Caco-2 (cell line): Measurements from ENCODE around the gene MYDGF. TPM values are rescaled to one million over a fixed set of nuclear protein-coding genes. Genes with fewer than 3 reads are reported as not detected.

Source experiments
- BruUV-seq: library from RNA; stranded (reverse); fragments of 400-500 nt; replicated peaks from 2 replicates; lab custom pipeline; 2021; lab: Mats Ljungman, UMichigan
- CTCF ChIA-PET: fragments of 300-600 bp; sonication (Branson Sonifier 250); formaldehyde crosslinking; loops from one replicate; lab custom pipeline; 2022; ENCODE audit warnings: antibody characterized with exemption; lab: Charles Lee
- POLR2A ChIA-PET: fragments of 300-600 bp; sonication (Branson Sonifier 250); formaldehyde crosslinking; loops from one replicate; lab custom pipeline; 2022; ENCODE audit warnings: antibody characterized with exemption; lab: Charles Lee
- DNase-seq, 2 experiments: peaks; one replicate each; pipeline versions ENCODE4 v3.0.0 to v3.0.0-alpha.2; 2020 to 2022
- H3K27me3 ChIP-seq: replicated peaks from 2 replicates; pipeline ENCODE4 v1.6.0; 2011; ENCODE audit warnings: low read length; ENCODE audit not compliant: control insufficient read depth, insufficient read depth
- H3K36me3 ChIP-seq: 2 replicates; pipeline ENCODE4 v1.5.1; 2011; ENCODE audit warnings: low read length; ENCODE audit not compliant: control insufficient read depth, insufficient read depth
- H3K4me1 ChIP-seq: fragments of 250-450 bp; sonication (Bioruptor Pico); 2 replicates; pipeline ENCODE4 v1.5.1; 2020; ENCODE audit warnings: mild to moderate bottlenecking
- H3K4me3 ChIP-seq: 2 replicates; pipeline ENCODE4 v1.5.1; 2011; ENCODE audit warnings: low read depth, mild to moderate bottlenecking, control low read depth, low read length
- H3K9me3 ChIP-seq: fragments of 250-450 bp; sonication (Bioruptor Pico); 2 replicates; pipeline ENCODE4 v1.5.1; 2020; ENCODE audit warnings: mild to moderate bottlenecking, moderate library complexity
- H3K27ac Mint-ChIP-seq: one replicate; pipeline ENCODE4 v1.8.0; 2022; ENCODE audit warnings: mixed read lengths; ENCODE audit not compliant: unreplicated experiment
- H3K27me3 Mint-ChIP-seq: one replicate; pipeline ENCODE4 v1.8.0; 2022; ENCODE audit warnings: mixed read lengths; ENCODE audit not compliant: insufficient read depth, unreplicated experiment
- H3K36me3 Mint-ChIP-seq: one replicate; pipeline ENCODE4 v1.8.0; 2022; ENCODE audit warnings: mild to moderate bottlenecking, mixed read lengths; ENCODE audit not compliant: insufficient read depth, unreplicated experiment
- H3K4me1 Mint-ChIP-seq: one replicate; pipeline ENCODE4 v1.8.0; 2022; ENCODE audit warnings: low read depth, mixed read lengths; ENCODE audit not compliant: unreplicated experiment
- H3K4me3 Mint-ChIP-seq: one replicate; pipeline ENCODE4 v1.8.0; 2022; ENCODE audit warnings: mild to moderate bottlenecking, moderate library complexity, mixed read lengths; ENCODE audit not compliant: unreplicated experiment
- H3K9me3 Mint-ChIP-seq: one replicate; pipeline ENCODE4 v1.8.0; 2022; ENCODE audit warnings: mixed read lengths; ENCODE audit not compliant: unreplicated experiment
- intact Hi-C: fragments of 100-400 bp; cut with micrococcal nuclease; formaldehyde crosslinking; loops from one replicate; pipeline ENCODE4 v1.10.0; 2022; ENCODE audit not compliant: unreplicated experiment
- total RNA-seq: library from RNA; stranded (reverse); gene quantifications from 2 replicates; pipeline ENCODE4 v1.2.3, GENCODE V29; 2022
- TF ChIP-seq, protein P1 (sequence below), 2 experiments: fragments of 200-600 bp in 1 of 2; IDR thresholded peaks; 1 replicate in 1 of 2; 2 replicates in 1 of 2; pipeline versions ENCODE4 v1.5.1 to v1.8.0; 2011 to 2022; ENCODE audit warnings: antibody characterized with exemption in 1 of 2, control low read depth in 1 of 2, inconsistent platforms in 1 of 2, low read depth in 1 of 2, low read length in 1 of 2, mild to moderate bottlenecking in 1 of 2, moderate library complexity in 1 of 2; ENCODE audit not compliant: insufficient read depth in 1 of 2, severe bottlenecking in 1 of 2, unreplicated experiment in 1 of 2

Gene MYDGF
- total RNA-seq, 1 experiment from 2014 or later, result 106 TPM

DNA sequence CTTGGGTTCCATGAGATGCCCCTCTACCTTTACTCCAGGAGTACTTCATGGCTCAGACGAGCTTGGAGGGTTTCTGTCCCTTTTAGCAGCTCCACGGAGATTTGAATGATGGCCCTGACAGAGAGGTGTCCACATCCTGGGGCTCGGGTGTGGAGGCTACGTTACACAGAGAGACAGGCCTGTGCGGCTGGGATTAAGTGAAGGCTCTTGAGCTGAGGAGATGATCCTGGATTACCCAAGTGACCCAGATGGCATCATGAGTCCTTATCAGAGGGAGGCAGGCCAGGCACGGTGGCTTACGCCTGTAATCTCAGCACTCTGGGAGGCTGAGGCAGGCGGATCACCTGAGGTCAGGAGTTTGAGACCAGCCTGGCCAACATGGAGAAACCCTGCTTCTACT is 41.1 kb upstream of the MYDGF start:
- Mint-ChIP-seq H3K4me3 (no peak overlapping the region), H3K36me3 (peaks cover 60% of the 10 kb centered on the region), H3K27me3 (no peaks in the 10 kb centered on the region), H3K4me1 (peaks cover 6% of the 10 kb centered on the region), H3K27ac (no peak overlapping the region), H3K9me3 (no peaks in the 10 kb centered on the region)
- TF ChIP-seq, protein P1, sequence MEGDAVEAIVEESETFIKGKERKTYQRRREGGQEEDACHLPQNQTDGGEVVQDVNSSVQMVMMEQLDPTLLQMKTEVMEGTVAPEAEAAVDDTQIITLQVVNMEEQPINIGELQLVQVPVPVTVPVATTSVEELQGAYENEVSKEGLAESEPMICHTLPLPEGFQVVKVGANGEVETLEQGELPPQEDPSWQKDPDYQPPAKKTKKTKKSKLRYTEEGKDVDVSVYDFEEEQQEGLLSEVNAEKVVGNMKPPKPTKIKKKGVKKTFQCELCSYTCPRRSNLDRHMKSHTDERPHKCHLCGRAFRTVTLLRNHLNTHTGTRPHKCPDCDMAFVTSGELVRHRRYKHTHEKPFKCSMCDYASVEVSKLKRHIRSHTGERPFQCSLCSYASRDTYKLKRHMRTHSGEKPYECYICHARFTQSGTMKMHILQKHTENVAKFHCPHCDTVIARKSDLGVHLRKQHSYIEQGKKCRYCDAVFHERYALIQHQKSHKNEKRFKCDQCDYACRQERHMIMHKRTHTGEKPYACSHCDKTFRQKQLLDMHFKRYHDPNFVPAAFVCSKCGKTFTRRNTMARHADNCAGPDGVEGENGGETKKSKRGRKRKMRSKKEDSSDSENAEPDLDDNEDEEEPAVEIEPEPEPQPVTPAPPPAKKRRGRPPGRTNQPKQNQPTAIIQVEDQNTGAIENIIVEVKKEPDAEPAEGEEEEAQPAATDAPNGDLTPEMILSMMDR (IDR thresholded peaks at IDR 0.05; ENCODE audit: insufficient read depth in 1 of 2, low read depth in 1 of 2, low read length in 1 of 2, severe bottlenecking in 1 of 2, unreplicated experiment in 1 of 2), result no peak
- Histone ChIP-seq H3K9me3 (no peaks in the 10 kb centered on the region), H3K4me1 (peaks cover 12% of the 10 kb centered on the region; the same call in 1 of the 2 replicates), H3K27me3 (no peaks in the 10 kb centered on the region), H3K36me3 (no peaks in the 10 kb centered on the region; the same call in 1 of the 2 replicates), H3K4me3 (no peak overlapping the region)
- BruUV-seq, result no TSS peak
- intact Hi-C loops, result no loop called here
- DNase-seq, result no peak
- CTCF ChIA-PET, result interaction anchor here (0.6 kb wide), 1 partner anchor 1761 kb away, joined by 3 read pairs; no protein-coding TSS in a partner anchor
- POLR2A ChIA-PET, result no interaction called here

DNA sequence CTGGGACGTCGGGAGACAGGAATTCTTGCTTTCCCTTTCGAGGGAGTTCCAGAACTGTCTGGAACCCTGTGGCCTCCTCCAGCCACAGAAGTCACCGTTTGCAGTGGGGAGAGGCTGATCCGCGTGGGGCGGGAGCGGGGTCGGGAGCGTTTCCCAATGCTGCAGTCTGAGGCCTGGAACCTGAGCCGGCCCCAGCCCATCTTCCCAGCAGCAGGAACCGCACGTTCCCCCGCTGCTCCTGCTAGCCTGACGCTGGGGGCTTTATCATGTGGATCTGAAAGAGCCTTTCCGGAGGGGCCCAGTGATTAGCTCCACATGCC is 40.1 kb upstream of the MYDGF start:
- Histone ChIP-seq H3K4me3 (no peak overlapping the region), H3K9me3 (no peaks in the 10 kb centered on the region), H3K36me3 (no peaks in the 10 kb centered on the region; the same call in 1 of the 2 replicates), H3K27me3 (no peaks in the 10 kb centered on the region), H3K4me1 (peaks cover 11% of the 10 kb centered on the region)
- H3K27me3 Mint-ChIP-seq, result no peaks in the 10 kb centered on the region
- H3K36me3 Mint-ChIP-seq, result peaks cover 50% of the 10 kb centered on the region
- no TSS peak for BruUV-seq
- H3K9me3 Mint-ChIP-seq, result no peaks in the 10 kb centered on the region
- H3K4me3 Mint-ChIP-seq, result no peak overlapping the region
- TF ChIP-seq, protein P1 (IDR thresholded peaks at IDR 0.05; ENCODE audit: insufficient read depth in 1 of 2, low read depth in 1 of 2, low read length in 1 of 2, severe bottlenecking in 1 of 2, unreplicated experiment in 1 of 2), result no peak
- DNase-seq, result no peak
- no peaks in the 10 kb centered on the region for H3K4me1 Mint-ChIP-seq
- ChIA-PET POLR2A (no interaction called here), CTCF (no interaction called here)
- no peak overlapping the region for H3K27ac Mint-ChIP-seq
- intact Hi-C loops, result no loop called here

DNA sequence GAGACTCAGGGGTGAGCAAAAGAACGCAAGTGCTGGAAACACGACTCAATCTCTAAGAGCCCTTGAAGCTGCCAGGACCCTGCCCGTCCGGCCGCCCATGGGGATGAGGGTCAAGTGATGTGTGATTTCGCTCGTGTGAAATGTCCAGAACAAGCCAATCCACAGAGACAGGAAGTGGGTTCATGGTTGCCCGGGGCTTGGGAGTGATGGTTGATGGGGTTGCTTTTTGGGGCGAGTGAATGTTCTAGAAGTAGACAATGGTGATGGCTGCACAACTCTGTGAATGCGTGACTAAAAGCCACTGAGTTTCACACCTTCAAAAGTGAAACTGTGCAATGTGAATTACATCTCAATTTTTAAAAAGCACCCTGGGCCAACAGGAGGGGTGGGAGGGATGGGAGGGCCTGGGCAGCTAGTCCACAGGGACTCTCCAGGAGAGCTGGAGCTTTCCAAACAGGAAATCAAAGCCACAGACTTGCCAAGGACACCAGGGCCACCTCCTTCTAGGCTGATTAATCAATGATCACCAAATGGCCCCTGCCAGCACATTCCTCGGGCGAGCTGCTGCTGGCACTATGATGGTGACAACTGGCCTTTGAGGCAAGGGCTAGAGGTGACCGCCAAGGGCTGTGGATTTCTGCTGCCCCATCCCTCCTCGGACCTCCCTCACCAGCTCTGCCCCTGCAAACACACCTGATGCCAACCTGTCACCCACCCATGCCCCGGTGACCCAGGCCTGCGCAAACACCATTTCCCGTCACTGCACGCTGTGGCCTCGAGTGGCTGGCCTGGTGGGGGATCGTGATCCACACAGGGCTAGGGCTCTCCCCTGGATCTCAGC is 39.5 kb upstream of the MYDGF start:
- no peak overlapping the region for H3K27ac Mint-ChIP-seq

More for the DNA sequence above, 39.5 kb upstream of the MYDGF start:
- Mint-ChIP-seq H3K4me3 (no peak overlapping the region), H3K27me3 (no peaks in the 10 kb centered on the region), H3K36me3 (peaks cover 45% of the 10 kb centered on the region), H3K9me3 (no peaks in the 10 kb centered on the region), H3K4me1 (no peaks in the 10 kb centered on the region)
- TF ChIP-seq, protein P1 (IDR thresholded peaks at IDR 0.05; ENCODE audit: insufficient read depth in 1 of 2, low read depth in 1 of 2, low read length in 1 of 2, severe bottlenecking in 1 of 2, unreplicated experiment in 1 of 2), result no peak
- Histone ChIP-seq H3K4me1 (peaks cover 13% of the 10 kb centered on the region), H3K4me3 (no peak overlapping the region), H3K9me3 (no peaks in the 10 kb centered on the region), H3K36me3 (no peaks in the 10 kb centered on the region; the same call in 1 of the 2 replicates), H3K27me3 (no peaks in the 10 kb centered on the region)
- intact Hi-C loops, result no loop called here
- CTCF ChIA-PET, result no interaction called here
- no TSS peak for BruUV-seq
- POLR2A ChIA-PET, result no interaction called here
- DNase-seq, result no peak
